OCI-M2 (cell line): ENCODE results near the gene UBN1.
"Not testable (repeated sequence)": the region's sequence is repeated elsewhere in the genome, so short reads cannot be mapped to it uniquely, and the experiment has no call there.

ENCODE experiments used
- DNase-seq: peaks from one replicate; lab custom pipeline; 2025; ENCODE audit not compliant: unreplicated experiment; lab: John Stamatoyannopoulos, UW

Gene UBN1

DNA sequence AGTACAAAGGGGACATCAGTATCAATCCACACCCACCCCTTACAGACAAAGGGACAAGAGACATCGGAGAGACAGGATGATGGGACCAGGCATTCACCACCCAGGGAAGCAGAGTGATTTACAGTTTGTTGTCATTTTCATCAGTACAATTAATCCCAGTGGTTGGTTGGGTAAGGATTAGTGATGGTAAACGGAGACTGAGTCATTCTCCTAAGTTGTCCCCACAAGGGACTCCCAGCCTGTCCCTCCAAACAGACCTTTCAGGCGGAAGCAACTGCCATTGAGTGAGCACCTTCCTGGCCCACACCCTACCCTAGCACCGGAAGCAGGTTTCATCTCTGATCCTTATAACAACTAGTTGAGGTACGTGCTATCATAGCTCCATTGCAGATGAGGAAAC lies 78.5 kb downstream of the UBN1 start:
- no peak for DNase-seq

GRCh38 chr16:4926928-4927327 lies 79.6 kb downstream of the UBN1 start:
- no peak for DNase-seq

DNA sequence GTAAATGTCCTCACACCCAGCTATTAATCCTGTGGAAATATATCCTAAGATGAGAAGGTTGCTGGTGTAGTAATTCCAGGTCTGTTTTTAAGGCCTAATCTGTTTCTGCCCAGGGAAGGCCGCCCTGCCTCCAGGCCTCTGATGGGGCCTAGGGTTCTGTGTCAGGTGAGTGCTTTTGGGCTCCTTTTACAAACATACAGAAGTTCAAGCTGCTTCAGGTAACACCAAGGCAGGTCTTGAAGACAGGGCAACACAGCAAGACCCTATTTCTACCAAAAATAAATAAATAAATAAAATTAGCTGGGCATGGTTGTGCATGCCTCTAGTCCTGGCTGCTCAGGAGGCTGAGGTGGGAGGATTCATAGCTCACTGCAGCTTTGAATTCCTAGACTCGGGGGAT lies 80.4 kb downstream of the UBN1 start:
- no peak for DNase-seq

- DNase-seq = no peak
These were observed 80.9 kb downstream of the UBN1 start for GRCh38 chr16:4928227-4928626.

DNA sequence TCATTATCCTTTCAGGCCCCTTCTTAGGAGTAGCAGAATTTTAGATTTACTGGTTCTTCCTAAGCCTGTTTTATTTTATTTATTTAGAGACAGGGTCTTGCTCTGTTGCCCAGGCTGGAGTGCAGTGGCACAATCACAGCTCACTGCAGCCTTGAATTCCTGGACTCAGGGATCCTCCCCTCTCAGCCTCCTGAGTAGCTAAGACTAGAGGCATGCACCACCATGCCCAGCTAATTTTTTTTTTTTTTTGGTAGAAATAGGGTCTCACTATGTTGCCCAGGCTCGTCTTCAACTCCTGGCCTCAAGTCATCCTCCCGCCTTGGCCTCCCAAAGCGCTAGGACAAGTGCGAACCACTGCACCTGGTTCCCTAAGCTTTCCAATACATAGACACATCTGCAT lies 82.3 kb downstream of the UBN1 start:
- not testable (repeated sequence) for DNase-seq

- DNase-seq = no peak
These were observed 84.1 kb downstream of the UBN1 start for GRCh38 chr16:4931381-4931780.
